PC-9 (cell line): ENCODE data around the gene CCDC24. TPM values are rescaled to one million over a fixed set of nuclear protein-coding genes. Genes with fewer than 3 reads are reported as not detected.
A peak's percentile ranks its signal among the peaks of the same experiment; 100 is the strongest.

Source experiments
- BruUV-seq: library from RNA; stranded (reverse); fragments of 400-500 nt; replicated peaks from 2 replicates; lab custom pipeline; 2021; lab: Mats Ljungman, UMichigan
- CTCF ChIA-PET: fragments of 300-600 bp; sonication (Branson Sonifier 250); formaldehyde crosslinking; loops from one replicate; lab custom pipeline; 2022; ENCODE audit warnings: antibody characterized with exemption; lab: Charles Lee
- POLR2A ChIA-PET: fragments of 300-600 bp; sonication (Branson Sonifier 250); formaldehyde crosslinking; loops from one replicate; lab custom pipeline; 2022; ENCODE audit warnings: antibody characterized with exemption; ENCODE audit not compliant: unreplicated experiment; lab: Charles Lee
- DNase-seq, 2 experiments: peaks; one replicate each; pipeline versions ENCODE4 v3.0.0 to v3.0.0-alpha.2; 2015 to 2022; ENCODE audit warnings: mixed read lengths in 1 of 2
- H2AFZ ChIP-seq: fragments of 200-600 bp; sonication (generic); 2 replicates; pipeline ENCODE4 v1.8.1; 2017; ENCODE audit warnings: antibody characterized with exemption
- H3F3A ChIP-seq: fragments of 200-600 bp; sonication (generic); 2 replicates; pipeline ENCODE4 v1.8.1; 2017; ENCODE audit warnings: antibody characterized with exemption, mild to moderate bottlenecking, low read depth; ENCODE audit not compliant: insufficient read depth
- H3K27ac ChIP-seq: fragments of 200-600 bp; sonication (generic); 2 replicates; pipeline ENCODE4 v1.6.1; 2016; ENCODE audit warnings: mixed run types
- H3K27me3 ChIP-seq: fragments of 200-600 bp; sonication (generic); 2 replicates; pipeline ENCODE4 v1.6.1; 2016; ENCODE audit warnings: low read depth, mixed run types; ENCODE audit not compliant: insufficient read depth
- H3K36me3 ChIP-seq: fragments of 200-600 bp; sonication (generic); 2 replicates; pipeline ENCODE4 v1.6.1; 2016; ENCODE audit warnings: low read depth, mixed run types
- H3K4me1 ChIP-seq: fragments of 200-600 bp; sonication (generic); replicated peaks from 2 replicates; pipeline ENCODE4 v1.6.1; 2016; ENCODE audit warnings: mixed run types; ENCODE audit not compliant: insufficient read depth
- H3K4me2 ChIP-seq: fragments of 200-600 bp; sonication (generic); 2 replicates; pipeline ENCODE4 v1.6.1; 2017; ENCODE audit warnings: mixed run types
- H3K4me3 ChIP-seq: fragments of 200-600 bp; sonication (generic); 2 replicates; pipeline ENCODE4 v1.6.1; 2016; ENCODE audit warnings: mixed run types
- H3K79me2 ChIP-seq: fragments of 200-600 bp; sonication (generic); 2 replicates; pipeline ENCODE4 v1.6.1; 2017; ENCODE audit warnings: low read depth, mixed run types
- H3K9me2 ChIP-seq: fragments of 200-600 bp; sonication (generic); 2 replicates; pipeline ENCODE4 v1.8.1; 2017; ENCODE audit warnings: mild to moderate bottlenecking; ENCODE audit not compliant: insufficient read depth
- H3K9me3 ChIP-seq: fragments of 200-600 bp; sonication (generic); 2 replicates; pipeline ENCODE4 v1.8.1; 2016; ENCODE audit warnings: low read depth; ENCODE audit not compliant: insufficient read depth
- H4K20me1 ChIP-seq: fragments of 200-600 bp; sonication (generic); 2 replicates; pipeline ENCODE4 v1.8.1; 2017; ENCODE audit not compliant: insufficient read depth
- CTCF ChIP-seq: fragments of 200-600 bp; sonication (generic); conservative IDR thresholded peaks from 2 replicates; pipeline ENCODE4 v1.6.1; 2017; ENCODE audit warnings: mixed run types, antibody characterized with exemption, mild to moderate bottlenecking, moderate library complexity
- EZH2 ChIP-seq: fragments of 200-600 bp; sonication (generic); IDR thresholded peaks from 2 replicates; pipeline ENCODE4 v1.8.0; 2017; ENCODE audit warnings: antibody characterized with exemption, low read depth
- intact Hi-C: fragments of 100-400 bp; cut with micrococcal nuclease; formaldehyde crosslinking; loops from one replicate; pipeline ENCODE4 v1.10.0; 2022; ENCODE audit not compliant: unreplicated experiment
- total RNA-seq: library from RNA; stranded (reverse); gene quantifications from 2 replicates; pipeline ENCODE4 v1.2.3, GENCODE V29; 2021

CCDC24 gene
- total RNA-seq, 1 experiment from 2014 or later: 47.9 TPM

- H4K20me1 ChIP-seq: no peaks in the 10 kb centered on the region
- intact Hi-C loops: loop anchor here (10.0 kb wide), 1 partner anchor 819 kb away; no protein-coding TSS in a partner anchor
- DNase-seq: peak; percentile 58 to 95
- BruUV-seq: no TSS peak
- H2AFZ ChIP-seq: peak overlapping the region; percentile 69
- TF ChIP-seq EZH2 (no peak), CTCF (no peak)
- H3K4me1 ChIP-seq: peaks cover 67% of the 10 kb centered on the region
- ChIA-PET CTCF (interaction anchor here (0.9 kb wide), 1 partner anchor 71 kb away, joined by 3 read pairs; no protein-coding TSS in a partner anchor), POLR2A (interaction anchor here (0.8 kb wide), 1 partner anchor 486 kb away, joined by 3 read pairs; no protein-coding TSS in a partner anchor)
- no peaks in the 10 kb centered on the region for H3K27me3 ChIP-seq
- peaks cover 65% of the 10 kb centered on the region for H3F3A ChIP-seq
- peak overlapping the region; percentile 25; the same call in 1 of the 2 replicates for H3K4me3 ChIP-seq
- no peaks in the 10 kb centered on the region for H3K79me2 ChIP-seq
- no peaks in the 10 kb centered on the region; the same call in 1 of the 2 replicates for H3K9me2 ChIP-seq
- no peaks in the 10 kb centered on the region for H3K36me3 ChIP-seq
- H3K27ac ChIP-seq: peak overlapping the region; percentile 98
- H3K9me3 ChIP-seq: no peaks in the 10 kb centered on the region
- H3K4me2 ChIP-seq: peak overlapping the region; percentile 73
Observed at GRCh38 chr1:44044071-44044801, 52.8 kb downstream of the CCDC24 start.

- peak overlapping the region; percentile 98 for H3K27ac ChIP-seq
- H3K4me1 ChIP-seq: peaks cover 75% of the 10 kb centered on the region
- no peaks in the 10 kb centered on the region for H3K79me2 ChIP-seq
- peaks cover 74% of the 10 kb centered on the region for H3F3A ChIP-seq
- POLR2A ChIA-PET: no interaction called here
- H3K36me3 ChIP-seq: no peaks in the 10 kb centered on the region
- no peaks in the 10 kb centered on the region; the same call in 1 of the 2 replicates for H3K9me2 ChIP-seq
- H2AFZ ChIP-seq: no peak overlapping the region
- no TSS peak for BruUV-seq
- no peaks in the 10 kb centered on the region for H4K20me1 ChIP-seq
- intact Hi-C loops: loop anchor here (10.0 kb wide), 1 partner anchor 820 kb away; no protein-coding TSS in a partner anchor
- TF ChIP-seq CTCF (no peak), EZH2 (no peak)
- H3K4me3 ChIP-seq: no peak overlapping the region
- CTCF ChIA-PET: no interaction called here
- DNase-seq: no peak
- no peaks in the 10 kb centered on the region for H3K9me3 ChIP-seq
- peak overlapping the region; percentile 73 for H3K4me2 ChIP-seq
- H3K27me3 ChIP-seq: no peaks in the 10 kb centered on the region
Observed at GRCh38 chr1:44045064-44045463, 53.7 kb downstream of the CCDC24 start.

Other genes starting within 250 kb of the CCDC24 start
- gene ARTN, start 57.8 kb upstream of the CCDC24 start, total RNA-seq: 17.4 and 33.6 TPM in 2 replicates
- 25.0 and 27.2 TPM in 2 replicates for gene IPO13, start 44.6 kb upstream of the CCDC24 start, total RNA-seq
- gene DPH2, start 21.6 kb upstream of the CCDC24 start, total RNA-seq: 32.8 and 37.8 TPM in 2 replicates
- gene ATP6V0B, start 16.6 kb upstream of the CCDC24 start, total RNA-seq: 110 and 125 TPM in 2 replicates
- 66.2 and 72.9 TPM in 2 replicates for gene B4GALT2, start 12.4 kb upstream of the CCDC24 start, total RNA-seq
- 57.7 and 70.1 TPM in 2 replicates for gene SLC6A9, start 39.9 kb downstream of the CCDC24 start, total RNA-seq
- gene KLF17, start 127.2 kb downstream of the CCDC24 start, total RNA-seq: not detected in 2 replicates
- gene KLF18, start 150.0 kb downstream of the CCDC24 start, total RNA-seq: not detected in 2 replicates
- gene DMAP1, start 221.9 kb downstream of the CCDC24 start, total RNA-seq: 54.2 and 68.4 TPM in 2 replicates